ENCODE data around the gene HCAR3. TPM values are rescaled to one million over a fixed set of nuclear protein-coding genes. Genes with fewer than 3 reads are reported as not detected.
"Not testable (repeated sequence)": the region's sequence is repeated elsewhere in the genome, so short reads cannot be mapped to it uniquely, and the experiment has no call there.

The HCAR3 gene
- total and polyA plus RNA-seq, 2 experiments from 2014 or later, result not detected

- no peak overlapping the region for H3K27ac ChIP-seq
- H3K9me3 ChIP-seq (ENCODE audit: low read depth), result no peaks in the 10 kb centered on the region
- no peak for DNase-seq
- no peaks in the 10 kb centered on the region for H3K27me3 ChIP-seq (replicated peaks; ENCODE audit: insufficient read depth)
- H3K4me1 ChIP-seq (ENCODE audit: insufficient read depth), result no peaks in the 10 kb centered on the region
- H3K9ac ChIP-seq, result no peak overlapping the region
- no peaks in the 10 kb centered on the region for H3K36me3 ChIP-seq (ENCODE audit: low read depth)
- no peak overlapping the region for H3K4me2 ChIP-seq (ENCODE audit: unreplicated experiment)
- H2AFZ ChIP-seq, result no peak overlapping the region
- no peak for TF ChIP-seq EZH2 (IDR thresholded peaks at IDR 0.05; ENCODE audit: insufficient read depth, poor library complexity, severe bottlenecking)
- no peak for TF ChIP-seq EZH2phosphoT487 (IDR thresholded peaks at IDR 0.05; ENCODE audit: insufficient read depth, low read depth)
- no peaks in the 10 kb centered on the region for H3F3A ChIP-seq (ENCODE audit: insufficient read depth)
- no peaks in the 10 kb centered on the region for H4K20me1 ChIP-seq (ENCODE audit: insufficient read depth)
- in situ Hi-C loops (cut with MboI), result no loop called here
- no peaks in the 10 kb centered on the region for H3K79me2 ChIP-seq (ENCODE audit: insufficient read depth)
- H3K4me3 ChIP-seq, result no peak overlapping the region
- 94 to 98% methylated on average over 3 of the region's 3 CpGs for WGBS, 2 experiments (ENCODE audit: low coverage in 1 of 2, low lambda C conversion rate in 2 of 2, missing lambda C conversion rate in 2 of 2)
- no peaks in the 10 kb centered on the region for H3K9me2 ChIP-seq (ENCODE audit: insufficient read depth)
Observed at GRCh38 chr12:122688291-122688690, 28.3 kb downstream of the HCAR3 start.

DNA sequence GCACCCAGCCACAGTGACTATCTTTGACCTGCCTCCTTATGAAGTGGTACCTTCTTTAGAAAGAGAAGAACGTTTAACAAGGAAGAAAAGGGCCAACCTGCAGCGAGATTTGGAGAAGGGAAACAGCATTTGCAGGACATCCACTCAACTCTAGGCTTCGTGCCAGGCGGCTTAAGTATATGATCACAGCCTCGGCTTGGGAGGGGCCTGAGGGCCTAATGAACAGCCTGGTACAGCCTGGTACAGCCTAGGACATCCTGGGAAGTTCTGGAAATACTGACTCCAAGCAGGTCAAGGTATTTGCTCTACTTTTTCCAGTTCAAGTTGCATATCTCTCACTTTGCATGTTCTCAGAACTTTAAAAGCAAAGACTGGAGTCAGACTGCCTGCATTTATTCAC lies 29.5 kb downstream of the HCAR3 start:
- no peak for TF ChIP-seq EZH2phosphoT487 (IDR thresholded peaks at IDR 0.05; ENCODE audit: insufficient read depth, low read depth)
- no peak for TF ChIP-seq EZH2 (IDR thresholded peaks at IDR 0.05; ENCODE audit: insufficient read depth, poor library complexity, severe bottlenecking)
- no peak overlapping the region for H3K4me2 ChIP-seq (ENCODE audit: unreplicated experiment)
- in situ Hi-C loops (cut with MboI), result no loop called here

GRCh38 chr12:122686538-122686937 lies 30.1 kb downstream of the HCAR3 start:
- no peak for DNase-seq
- Histone ChIP-seq H3K4me1 (ENCODE audit: insufficient read depth) (no peaks in the 10 kb centered on the region), H3K27me3 (replicated peaks; ENCODE audit: insufficient read depth) (no peaks in the 10 kb centered on the region), H3F3A (ENCODE audit: insufficient read depth) (0 out of 2 replicates have a peak, but pooled peaks cover under 1% of the 10 kb centered on the region), H3K9me2 (ENCODE audit: insufficient read depth) (no peaks in the 10 kb centered on the region), H3K79me2 (ENCODE audit: insufficient read depth) (no peaks in the 10 kb centered on the region), H3K4me2 (ENCODE audit: unreplicated experiment) (no peak overlapping the region), H3K27ac (no peak overlapping the region), H3K9me3 (ENCODE audit: low read depth) (no peaks in the 10 kb centered on the region), H2AFZ (no peak overlapping the region), H4K20me1 (ENCODE audit: insufficient read depth) (no peaks in the 10 kb centered on the region), H3K4me3 (no peak overlapping the region), H3K36me3 (ENCODE audit: low read depth) (no peaks in the 10 kb centered on the region), H3K9ac (no peak overlapping the region)
- 96 to 100% methylated on average over 3 of the region's 3 CpGs for WGBS, 2 experiments (ENCODE audit: low coverage in 1 of 2, low lambda C conversion rate in 2 of 2, missing lambda C conversion rate in 2 of 2)
- in situ Hi-C loops (cut with MboI), result no loop called here
- TF ChIP-seq EZH2phosphoT487 (IDR thresholded peaks at IDR 0.05; ENCODE audit: insufficient read depth, low read depth), result no peak
- no peak for TF ChIP-seq EZH2 (IDR thresholded peaks at IDR 0.05; ENCODE audit: insufficient read depth, poor library complexity, severe bottlenecking)

More for the DNA sequence above, 29.5 kb downstream of the HCAR3 start:
- H3K4me3 ChIP-seq, result no peak overlapping the region
- WGBS, 2 experiments (ENCODE audit: low coverage in 1 of 2, low lambda C conversion rate in 2 of 2, missing lambda C conversion rate in 2 of 2), result 81 to 88% methylated on average over 5 of the region's 5 CpGs
- no peaks in the 10 kb centered on the region for H3K9me2 ChIP-seq (ENCODE audit: insufficient read depth)
- no peaks in the 10 kb centered on the region for H4K20me1 ChIP-seq (ENCODE audit: insufficient read depth)
- no peaks in the 10 kb centered on the region for H3F3A ChIP-seq (ENCODE audit: insufficient read depth)
- no peaks in the 10 kb centered on the region for H3K4me1 ChIP-seq (ENCODE audit: insufficient read depth)
- H3K27me3 ChIP-seq (replicated peaks; ENCODE audit: insufficient read depth), result no peaks in the 10 kb centered on the region
- no peak overlapping the region for H3K9ac ChIP-seq
- DNase-seq, result no peak
- no peak overlapping the region for H3K27ac ChIP-seq
- no peaks in the 10 kb centered on the region for H3K36me3 ChIP-seq (ENCODE audit: low read depth)
- no peak overlapping the region for H2AFZ ChIP-seq
- H3K9me3 ChIP-seq (ENCODE audit: low read depth), result no peaks in the 10 kb centered on the region
- H3K79me2 ChIP-seq (ENCODE audit: insufficient read depth), result no peaks in the 10 kb centered on the region

GRCh38 chr12:122684297-122684813 lies 32.3 kb downstream of the HCAR3 start:
- TF ChIP-seq EZH2 (IDR thresholded peaks at IDR 0.05; ENCODE audit: insufficient read depth, poor library complexity, severe bottlenecking) (no peak), EZH2phosphoT487 (IDR thresholded peaks at IDR 0.05; ENCODE audit: insufficient read depth, low read depth) (no peak)
- Histone ChIP-seq H3K36me3 (ENCODE audit: low read depth) (no peaks in the 10 kb centered on the region), H2AFZ (no peak overlapping the region), H3K79me2 (ENCODE audit: insufficient read depth) (no peaks in the 10 kb centered on the region), H3K27me3 (replicated peaks; ENCODE audit: insufficient read depth) (no peaks in the 10 kb centered on the region), H3K4me2 (ENCODE audit: unreplicated experiment) (no peak overlapping the region), H3K4me3 (no peak overlapping the region), H3K9me2 (ENCODE audit: insufficient read depth) (no peaks in the 10 kb centered on the region), H3K27ac (no peak overlapping the region), H3K9ac (no peak overlapping the region), H3K4me1 (ENCODE audit: insufficient read depth) (peaks cover 7% of the 10 kb centered on the region), H4K20me1 (ENCODE audit: insufficient read depth) (no peaks in the 10 kb centered on the region), H3F3A (ENCODE audit: insufficient read depth) (peaks cover 5% of the 10 kb centered on the region; the same call in 1 of the 2 replicates), H3K9me3 (ENCODE audit: low read depth) (no peaks in the 10 kb centered on the region)
- in situ Hi-C loops (cut with MboI), result no loop called here
- DNase-seq, result no peak
- WGBS, 2 experiments (ENCODE audit: low coverage in 1 of 2, low lambda C conversion rate in 2 of 2, missing lambda C conversion rate in 2 of 2), result 83 to 84% methylated on average over 5 of the region's 5 CpGs

- Histone ChIP-seq H3K79me2 (ENCODE audit: insufficient read depth) (no peaks in the 10 kb centered on the region), H4K20me1 (ENCODE audit: insufficient read depth) (no peaks in the 10 kb centered on the region), H3K4me1 (ENCODE audit: insufficient read depth) (peaks cover 14% of the 10 kb centered on the region), H3K4me3 (no peak overlapping the region), H3K27me3 (replicated peaks; ENCODE audit: insufficient read depth) (no peaks in the 10 kb centered on the region), H3K4me2 (ENCODE audit: unreplicated experiment) (no peak overlapping the region), H3K27ac (no peak overlapping the region), H3K9ac (no peak overlapping the region), H3F3A (ENCODE audit: insufficient read depth) (peaks cover 9% of the 10 kb centered on the region), H2AFZ (no peak overlapping the region), H3K9me3 (ENCODE audit: low read depth) (no peaks in the 10 kb centered on the region), H3K36me3 (ENCODE audit: low read depth) (no peaks in the 10 kb centered on the region), H3K9me2 (ENCODE audit: insufficient read depth) (no peaks in the 10 kb centered on the region)
- WGBS, 2 experiments (ENCODE audit: low coverage in 1 of 2, low lambda C conversion rate in 2 of 2, missing lambda C conversion rate in 2 of 2), result 80 to 86% methylated on average over 4 of the region's 4 CpGs
- in situ Hi-C loops (cut with MboI), result no loop called here
- DNase-seq, result peak; percentile 70
- TF ChIP-seq EZH2 (IDR thresholded peaks at IDR 0.05; ENCODE audit: insufficient read depth, poor library complexity, severe bottlenecking) (no peak), EZH2phosphoT487 (IDR thresholded peaks at IDR 0.05; ENCODE audit: insufficient read depth, low read depth) (0 out of 2 replicates have a peak, but pooled peaks have one; percentile 39)
Observed at GRCh38 chr12:122681814-122682213, 34.8 kb downstream of the HCAR3 start.

GRCh38 chr12:122680989-122681388 lies 35.6 kb downstream of the HCAR3 start:
- H3K9ac ChIP-seq; H3F3A ChIP-seq (ENCODE audit: insufficient read depth); H4K20me1 ChIP-seq (ENCODE audit: insufficient read depth); DNase-seq; H3K27ac ChIP-seq; H3K4me3 ChIP-seq; H3K36me3 ChIP-seq (ENCODE audit: low read depth); in situ Hi-C loops (cut with MboI); H3K27me3 ChIP-seq (replicated peaks; ENCODE audit: insufficient read depth); H3K9me3 ChIP-seq (ENCODE audit: low read depth); H3K9me2 ChIP-seq (ENCODE audit: insufficient read depth); H2AFZ ChIP-seq; H3K79me2 ChIP-seq (ENCODE audit: insufficient read depth); H3K4me2 ChIP-seq (ENCODE audit: unreplicated experiment): not testable (repeated sequence)
- H3K4me1 ChIP-seq (ENCODE audit: insufficient read depth), result peaks cover 14% of the 10 kb centered on the region
- 80 to 81% methylated on average over 6 of the region's 6 CpGs for WGBS, 2 experiments (ENCODE audit: low coverage in 1 of 2, low lambda C conversion rate in 2 of 2, missing lambda C conversion rate in 2 of 2)

GRCh38 chr12:122676781-122677180 lies 39.8 kb downstream of the HCAR3 start:
- H2AFZ ChIP-seq; H3K9ac ChIP-seq; in situ Hi-C loops (cut with MboI); H3K27me3 ChIP-seq (replicated peaks; ENCODE audit: insufficient read depth); H4K20me1 ChIP-seq (ENCODE audit: insufficient read depth); H3K4me2 ChIP-seq (ENCODE audit: unreplicated experiment); H3K9me3 ChIP-seq (ENCODE audit: low read depth); H3K4me3 ChIP-seq; H3F3A ChIP-seq (ENCODE audit: insufficient read depth); H3K9me2 ChIP-seq (ENCODE audit: insufficient read depth); DNase-seq; H3K79me2 ChIP-seq (ENCODE audit: insufficient read depth); H3K27ac ChIP-seq; H3K36me3 ChIP-seq (ENCODE audit: low read depth): not testable (repeated sequence)
- WGBS, 2 experiments (ENCODE audit: low coverage in 1 of 2, low lambda C conversion rate in 2 of 2, missing lambda C conversion rate in 2 of 2), result 92 to 97% methylated on average over 6 to 32 of the region's 32 CpGs
- peaks cover 14% of the 10 kb centered on the region for H3K4me1 ChIP-seq (ENCODE audit: insufficient read depth)
